OCI-LY3 (cell line): ENCODE measurements around the gene BANP.

Source experiments
- H2AFZ ChIP-seq: fragments of 200-600, 300-600 bp; shearing (Covaris generic); 2 replicates; pipeline ENCODE4 v1.6.0; 2014; ENCODE audit warnings: antibody characterized with exemption, low read depth, low read length
- H3K27ac ChIP-seq: fragments of 200-600, 300-600 bp; sonication (generic); 2 replicates; pipeline ENCODE4 v1.5.1; 2014; ENCODE audit warnings: mild to moderate bottlenecking, low read length, moderate library complexity, mixed read lengths
- H3K27me3 ChIP-seq: fragments of 200-600, 300-600 bp; sonication (generic); 2 replicates; pipeline ENCODE4 v1.6.1; 2014; ENCODE audit warnings: low read depth, low read length, mixed read lengths
- H3K36me3 ChIP-seq: fragments of 200-600, 300-600 bp; sonication (generic); replicated peaks from 2 replicates; pipeline ENCODE3; 2014; ENCODE audit warnings: low read depth, low read length, mixed read lengths
- H3K4me1 ChIP-seq: fragments of 300-600, 200-600 bp; sonication (generic); 2 replicates; pipeline ENCODE4 v1.6.1; 2014; ENCODE audit warnings: low read length, mixed read lengths
- H3K4me2 ChIP-seq: fragments of 200-600, 300-600 bp; sonication (generic); 2 replicates; pipeline ENCODE4 v1.6.1; 2014; ENCODE audit warnings: low read length, mixed read lengths
- H3K4me3 ChIP-seq: fragments of 300-600, 200-600 bp; sonication (generic); 2 replicates; pipeline ENCODE4 v1.5.1; 2014; ENCODE audit warnings: antibody characterized with exemption, mild to moderate bottlenecking, low read length, moderate library complexity
- H3K79me2 ChIP-seq: fragments of 300-600, 200-600 bp; shearing (Covaris generic); 2 replicates; pipeline ENCODE4 v1.6.1; 2014; ENCODE audit warnings: mild to moderate bottlenecking, low read length, mixed read lengths
- H3K9ac ChIP-seq: fragments of 300-600, 200-600 bp; shearing (Covaris generic); 2 replicates; pipeline ENCODE4 v1.6.0; 2014; ENCODE audit warnings: mild to moderate bottlenecking, low read length, moderate library complexity
- H3K9me3 ChIP-seq: fragments of 200-600, 300-600 bp; shearing (Covaris generic); 2 replicates; pipeline ENCODE4 v1.6.1; 2014; ENCODE audit warnings: low read length, mixed read lengths; ENCODE audit not compliant: insufficient read depth
- H4K20me1 ChIP-seq: fragments of 200-600, 300-600 bp; sonication (generic); 2 replicates; pipeline ENCODE4 v1.6.1; 2016; ENCODE audit warnings: low read length, mixed read lengths; ENCODE audit not compliant: insufficient read depth
- EZH2phosphoT487 ChIP-seq: fragments of 200-600 bp; shearing (Covaris generic); IDR thresholded peaks from 2 replicates; pipeline ENCODE4 v1.6.1; 2018; ENCODE audit warnings: antibody characterized with exemption, mixed run types, low read depth
- TF ChIP-seq, protein P1 (sequence below): fragments of 200-600, 300-600 bp; sonication (generic); IDR thresholded peaks from 2 replicates; pipeline ENCODE4 v1.5.1; 2014; ENCODE audit warnings: antibody characterized with exemption, low read length, low read depth

BANP gene

DNA sequence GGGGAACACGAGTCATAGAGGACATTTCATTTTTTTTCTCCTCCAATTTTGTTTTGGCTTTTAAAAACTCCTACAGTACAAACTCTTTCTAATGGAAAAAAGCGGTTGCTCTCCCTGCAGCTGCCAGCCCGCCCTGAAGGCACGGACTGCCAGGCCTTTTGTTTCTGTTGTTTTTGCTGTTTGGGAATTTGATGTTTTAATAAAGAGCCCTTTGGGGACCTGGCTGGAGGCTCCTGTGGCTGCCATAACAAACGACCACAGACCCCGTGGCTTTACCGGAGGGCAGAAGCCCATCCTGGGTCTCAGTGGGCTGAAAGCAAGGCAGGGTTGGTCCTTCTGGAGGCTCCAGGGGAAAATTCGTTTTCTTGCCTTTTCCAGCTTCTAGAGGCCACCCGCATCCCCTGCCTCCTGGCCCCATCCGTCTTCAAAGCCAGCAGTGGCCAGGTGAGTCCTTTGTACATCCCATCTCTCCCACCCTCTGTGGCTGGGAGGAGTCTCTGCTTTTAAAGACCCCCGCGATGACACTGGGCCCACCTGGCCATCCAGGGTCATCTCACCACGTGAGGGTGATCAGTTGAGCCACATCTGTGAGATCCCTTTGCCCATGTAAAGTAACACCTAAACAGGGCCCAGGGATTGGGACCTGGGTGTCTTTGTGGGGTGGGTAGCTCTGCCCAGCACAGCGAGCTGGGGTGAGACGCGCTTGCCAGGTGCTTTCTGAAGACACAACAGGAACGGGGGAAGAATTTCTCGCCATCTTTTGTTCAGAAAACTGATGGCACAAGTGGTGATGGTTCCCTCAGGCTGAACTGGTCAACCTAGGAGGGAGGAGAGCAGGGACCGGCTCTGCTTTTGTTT is 113.9 kb downstream of the BANP start:
- Histone ChIP-seq H4K20me1 (no peaks in the 10 kb centered on the region), H3K79me2 (no peaks in the 10 kb centered on the region), H3K4me3 (no peak overlapping the region), H3K4me2 (no peak overlapping the region), H3K36me3 (peaks cover 7% of the 10 kb centered on the region), H3K9ac (no peak overlapping the region), H2AFZ (no peak overlapping the region), H3K4me1 (peaks cover 27% of the 10 kb centered on the region), H3K27ac (no peak overlapping the region), H3K9me3 (no peaks in the 10 kb centered on the region), H3K27me3 (no peaks in the 10 kb centered on the region)
- TF ChIP-seq, protein P1, sequence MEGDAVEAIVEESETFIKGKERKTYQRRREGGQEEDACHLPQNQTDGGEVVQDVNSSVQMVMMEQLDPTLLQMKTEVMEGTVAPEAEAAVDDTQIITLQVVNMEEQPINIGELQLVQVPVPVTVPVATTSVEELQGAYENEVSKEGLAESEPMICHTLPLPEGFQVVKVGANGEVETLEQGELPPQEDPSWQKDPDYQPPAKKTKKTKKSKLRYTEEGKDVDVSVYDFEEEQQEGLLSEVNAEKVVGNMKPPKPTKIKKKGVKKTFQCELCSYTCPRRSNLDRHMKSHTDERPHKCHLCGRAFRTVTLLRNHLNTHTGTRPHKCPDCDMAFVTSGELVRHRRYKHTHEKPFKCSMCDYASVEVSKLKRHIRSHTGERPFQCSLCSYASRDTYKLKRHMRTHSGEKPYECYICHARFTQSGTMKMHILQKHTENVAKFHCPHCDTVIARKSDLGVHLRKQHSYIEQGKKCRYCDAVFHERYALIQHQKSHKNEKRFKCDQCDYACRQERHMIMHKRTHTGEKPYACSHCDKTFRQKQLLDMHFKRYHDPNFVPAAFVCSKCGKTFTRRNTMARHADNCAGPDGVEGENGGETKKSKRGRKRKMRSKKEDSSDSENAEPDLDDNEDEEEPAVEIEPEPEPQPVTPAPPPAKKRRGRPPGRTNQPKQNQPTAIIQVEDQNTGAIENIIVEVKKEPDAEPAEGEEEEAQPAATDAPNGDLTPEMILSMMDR, result no peak
- no peak for TF ChIP-seq EZH2phosphoT487

DNA sequence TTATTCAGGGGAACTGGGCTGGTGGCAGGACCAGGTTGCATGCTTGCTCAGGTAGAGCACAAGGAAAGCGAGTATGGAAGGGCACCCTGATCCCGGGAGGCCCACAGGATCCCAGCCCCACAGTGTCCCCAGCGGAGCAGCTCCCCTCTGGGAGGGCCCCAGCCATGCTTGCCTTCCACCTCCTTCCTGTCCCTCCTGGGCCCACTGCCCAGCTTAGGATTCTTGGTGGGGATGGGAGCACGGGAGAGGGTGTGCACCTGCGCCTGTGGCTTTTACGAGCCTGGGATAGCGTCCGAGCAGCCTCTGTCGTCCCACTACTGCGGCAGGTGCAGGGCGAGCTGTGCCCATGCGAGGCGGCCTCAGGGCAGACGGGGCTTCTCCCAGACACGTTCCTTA is 114.5 kb downstream of the BANP start:
- Histone ChIP-seq H3K9ac (no peak overlapping the region), H2AFZ (no peak overlapping the region), H3K36me3 (peaks cover 9% of the 10 kb centered on the region), H3K79me2 (no peaks in the 10 kb centered on the region), H3K27me3 (no peaks in the 10 kb centered on the region), H4K20me1 (no peaks in the 10 kb centered on the region), H3K4me3 (no peak overlapping the region), H3K27ac (no peak overlapping the region), H3K4me1 (peaks cover 32% of the 10 kb centered on the region), H3K9me3 (no peaks in the 10 kb centered on the region), H3K4me2 (no peak overlapping the region)
- TF ChIP-seq, protein P1, result no peak
- no peak for TF ChIP-seq EZH2phosphoT487

DNA sequence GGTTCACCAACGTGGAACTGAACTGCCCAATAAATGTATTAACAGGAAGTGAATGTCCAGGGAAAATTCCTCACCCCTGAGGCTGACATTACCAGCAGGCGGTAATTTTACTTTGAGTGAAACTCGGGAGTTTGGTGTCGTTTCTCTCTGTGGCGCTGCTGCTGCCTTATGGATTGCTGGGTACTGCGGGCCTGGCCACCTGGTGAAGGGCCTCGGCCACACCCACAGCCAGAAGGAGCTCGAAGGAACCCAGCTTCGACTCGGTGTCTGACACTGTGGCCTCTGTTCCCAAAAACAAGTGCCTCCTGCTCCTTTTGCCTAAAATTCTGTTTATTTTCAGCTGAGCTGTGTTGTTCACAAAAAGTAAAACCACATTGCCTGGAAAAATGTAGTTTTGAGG is 115.0 kb downstream of the BANP start:
- H3K36me3 ChIP-seq, result peaks cover 9% of the 10 kb centered on the region
- peaks cover 32% of the 10 kb centered on the region for H3K4me1 ChIP-seq
- H3K4me2 ChIP-seq, result no peak overlapping the region
- H2AFZ ChIP-seq, result no peak overlapping the region
- no peak overlapping the region for H3K27ac ChIP-seq
- TF ChIP-seq, protein P1, result no peak
- no peak for TF ChIP-seq EZH2phosphoT487
- H3K79me2 ChIP-seq, result no peaks in the 10 kb centered on the region
- H4K20me1 ChIP-seq, result no peaks in the 10 kb centered on the region
- no peaks in the 10 kb centered on the region for H3K27me3 ChIP-seq
- H3K9ac ChIP-seq, result no peak overlapping the region
- H3K9me3 ChIP-seq, result no peaks in the 10 kb centered on the region
- no peak overlapping the region for H3K4me3 ChIP-seq

DNA sequence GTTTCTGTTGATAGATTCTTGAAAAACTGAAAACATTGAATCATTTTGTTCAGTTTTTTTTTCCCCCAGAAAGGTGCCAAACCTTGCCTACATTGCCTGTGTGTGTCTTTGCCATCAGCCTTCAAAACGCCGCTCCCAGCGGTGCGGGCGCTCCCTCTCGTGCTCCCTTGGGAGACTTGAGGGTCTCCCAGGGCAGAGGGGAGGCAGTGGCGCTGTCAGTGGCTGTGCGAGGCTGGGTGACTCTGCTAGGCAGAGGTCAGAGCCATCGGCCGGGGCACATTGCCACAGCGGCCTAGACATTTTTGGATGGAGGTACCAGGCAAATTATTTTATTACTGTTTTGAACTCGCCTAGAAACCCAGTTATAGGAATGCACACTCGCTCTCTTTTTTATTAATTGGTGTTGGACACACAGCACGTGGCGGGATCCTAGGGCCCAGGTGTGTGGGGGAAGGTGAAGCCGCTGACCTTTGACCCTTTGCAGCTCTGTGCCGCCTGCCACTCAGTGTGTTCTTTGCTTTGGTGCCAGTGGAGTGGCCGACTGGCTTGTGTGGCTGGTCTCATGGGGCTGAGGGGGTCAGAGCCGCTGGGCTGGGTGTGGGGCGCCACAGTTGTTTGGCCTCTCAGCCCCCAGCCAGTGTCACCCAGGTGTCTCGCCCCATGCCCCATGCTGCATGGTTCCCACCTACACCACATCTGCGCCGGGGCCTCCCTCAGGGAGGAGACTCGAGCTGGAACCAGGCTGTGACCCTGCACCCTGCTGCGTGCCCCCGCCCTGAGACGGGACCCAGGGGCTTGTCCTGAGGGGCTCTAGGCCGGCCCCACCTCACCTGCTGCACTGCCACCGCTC is 115.7 kb downstream of the BANP start:
- H3K9ac ChIP-seq, result no peak overlapping the region
- peaks cover 32% of the 10 kb centered on the region for H3K4me1 ChIP-seq
- H3K27ac ChIP-seq, result no peak overlapping the region
- no peaks in the 10 kb centered on the region for H3K9me3 ChIP-seq
- no peaks in the 10 kb centered on the region for H3K27me3 ChIP-seq
- H4K20me1 ChIP-seq, result no peaks in the 10 kb centered on the region
- TF ChIP-seq, protein P1, result no peak
- TF ChIP-seq EZH2phosphoT487, result no peak
- H2AFZ ChIP-seq, result no peak overlapping the region
- H3K4me3 ChIP-seq, result no peak overlapping the region
- H3K36me3 ChIP-seq, result peaks cover 9% of the 10 kb centered on the region
- H3K4me2 ChIP-seq, result no peak overlapping the region
- H3K79me2 ChIP-seq, result no peaks in the 10 kb centered on the region
